ENCODE data around the gene NEDD8.

The NEDD8 gene

GRCh38 chr14:24256960-24257359 lies 24.8 kb upstream of the NEDD8 start:
- TF ChIP-seq REST (IDR thresholded peaks at IDR 0.05; ENCODE audit: insufficient read depth in 1 of 2, low read depth in 2 of 2, low read length in 2 of 2) = no peak
- TF ChIP-seq FOXP2 (optimal IDR thresholded peaks at IDR 0.05; ENCODE audit: borderline replicate concordance, extremely low read depth, extremely low read length, insufficient read depth) = no peak
- no peak for TF ChIP-seq POLR2AphosphoS5 (IDR thresholded peaks at IDR 0.05; ENCODE audit: low read depth, low read length)
- no peak for TF ChIP-seq TAF1 (IDR thresholded peaks at IDR 0.05; ENCODE audit: borderline replicate concordance, insufficient read depth, low read length)
- no peak for TF ChIP-seq SIN3A (IDR thresholded peaks at IDR 0.05; ENCODE audit: borderline replicate concordance, insufficient read depth, low read length)

- TF ChIP-seq FOXP2 (optimal IDR thresholded peaks at IDR 0.05; ENCODE audit: borderline replicate concordance, extremely low read depth, extremely low read length, insufficient read depth) = no peak
- no peak for TF ChIP-seq SIN3A (IDR thresholded peaks at IDR 0.05; ENCODE audit: borderline replicate concordance, insufficient read depth, low read length)
- TF ChIP-seq POLR2AphosphoS5 (IDR thresholded peaks at IDR 0.05; ENCODE audit: low read depth, low read length) = no peak
- TF ChIP-seq TAF1 (IDR thresholded peaks at IDR 0.05; ENCODE audit: borderline replicate concordance, insufficient read depth, low read length) = no peak
- no peak for TF ChIP-seq REST (IDR thresholded peaks at IDR 0.05; ENCODE audit: insufficient read depth in 1 of 2, low read depth in 2 of 2, low read length in 2 of 2)
Observed at GRCh38 chr14:24255931-24256711, 24.0 kb upstream of the NEDD8 start.

- TF ChIP-seq SIN3A (IDR thresholded peaks at IDR 0.05; ENCODE audit: borderline replicate concordance, insufficient read depth, low read length) (no peak), REST (IDR thresholded peaks at IDR 0.05; ENCODE audit: insufficient read depth in 1 of 2, low read depth in 2 of 2, low read length in 2 of 2) (no peak), TAF1 (IDR thresholded peaks at IDR 0.05; ENCODE audit: borderline replicate concordance, insufficient read depth, low read length) (no peak), POLR2AphosphoS5 (IDR thresholded peaks at IDR 0.05; ENCODE audit: low read depth, low read length) (no peak), FOXP2 (optimal IDR thresholded peaks at IDR 0.05; ENCODE audit: borderline replicate concordance, extremely low read depth, extremely low read length, insufficient read depth) (no peak)
Observed at GRCh38 chr14:24255438-24255837, 23.3 kb upstream of the NEDD8 start.

- no peak for TF ChIP-seq TAF1 (IDR thresholded peaks at IDR 0.05; ENCODE audit: borderline replicate concordance, insufficient read depth, low read length)
Observed at GRCh38 chr14:24254630-24255392, 22.6 kb upstream of the NEDD8 start.

GRCh38 chr14:24253936-24254335 lies 21.8 kb upstream of the NEDD8 start:
- TF ChIP-seq FOXP2 (optimal IDR thresholded peaks at IDR 0.05; ENCODE audit: borderline replicate concordance, extremely low read depth, extremely low read length, insufficient read depth) (no peak), TAF1 (IDR thresholded peaks at IDR 0.05; ENCODE audit: borderline replicate concordance, insufficient read depth, low read length) (no peak), REST (IDR thresholded peaks at IDR 0.05; ENCODE audit: insufficient read depth in 1 of 2, low read depth in 2 of 2, low read length in 2 of 2) (no peak), POLR2AphosphoS5 (IDR thresholded peaks at IDR 0.05; ENCODE audit: low read depth, low read length) (no peak), SIN3A (IDR thresholded peaks at IDR 0.05; ENCODE audit: borderline replicate concordance, insufficient read depth, low read length) (no peak)

All from PFSK-1 (cell line).